HG03575 (cell line): Measurements from ENCODE around the gene CACHD1.
"Not testable (repeated sequence)": the region's sequence is repeated elsewhere in the genome, so short reads cannot be mapped to it uniquely, and the experiment has no call there.

Experiments
- ATAC-seq: cut with Tn5 transposase; IDR thresholded peaks from one replicate; pipeline ENCODE4 v1.9.1; 2021; ENCODE audit not compliant: unreplicated experiment, insufficient number of reproducible peaks, low FRiP score; ENCODE audit errors: extremely low read depth

Gene CACHD1

GRCh38 chr1:64490213-64490818 is 20.4 kb downstream of the CACHD1 start:
- no peak for ATAC-seq

DNA sequence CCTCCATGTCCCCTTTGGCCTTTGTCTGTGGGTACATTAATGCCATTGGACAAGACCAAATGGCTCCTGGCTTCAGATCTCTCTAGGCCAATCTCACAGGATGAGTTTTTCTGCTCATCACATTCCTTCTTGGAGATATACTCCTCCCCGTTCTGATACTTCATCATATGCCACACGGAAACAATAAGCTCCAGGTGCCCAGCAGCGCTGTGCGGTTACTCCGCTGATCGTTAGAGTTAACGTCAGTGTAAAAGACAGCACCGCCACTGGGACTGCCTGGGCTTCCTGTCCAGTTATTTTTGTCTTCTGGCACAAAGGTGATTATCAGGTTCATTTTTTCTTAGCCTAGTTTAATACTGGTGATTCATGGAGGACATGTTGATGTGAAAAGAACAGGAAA is 22.5 kb downstream of the CACHD1 start:
- no peak for ATAC-seq

GRCh38 chr1:64493831-64494230 is 23.9 kb downstream of the CACHD1 start:
- no peak for ATAC-seq

GRCh38 chr1:64494659-64495058 is 24.7 kb downstream of the CACHD1 start:
- ATAC-seq = no peak

DNA sequence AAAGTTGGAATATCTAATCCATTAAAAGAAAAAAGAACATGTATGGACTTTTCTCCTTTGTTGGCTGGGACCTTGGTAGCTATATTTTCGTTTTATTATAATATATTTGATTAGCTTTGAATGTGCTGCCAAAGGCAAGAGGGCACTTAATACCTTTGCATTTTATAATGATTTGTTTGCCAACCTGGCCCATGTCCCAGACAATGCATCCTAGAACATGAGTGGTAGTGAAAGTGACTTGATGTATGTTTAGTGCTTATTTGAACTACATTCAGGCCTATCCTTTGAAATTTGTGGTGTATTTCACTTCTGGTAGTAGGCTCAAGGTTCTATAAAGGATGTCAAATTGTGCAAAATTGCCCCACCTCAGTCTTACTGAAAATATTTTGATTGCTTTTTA is 25.9 kb downstream of the CACHD1 start:
- no peak for ATAC-seq

DNA sequence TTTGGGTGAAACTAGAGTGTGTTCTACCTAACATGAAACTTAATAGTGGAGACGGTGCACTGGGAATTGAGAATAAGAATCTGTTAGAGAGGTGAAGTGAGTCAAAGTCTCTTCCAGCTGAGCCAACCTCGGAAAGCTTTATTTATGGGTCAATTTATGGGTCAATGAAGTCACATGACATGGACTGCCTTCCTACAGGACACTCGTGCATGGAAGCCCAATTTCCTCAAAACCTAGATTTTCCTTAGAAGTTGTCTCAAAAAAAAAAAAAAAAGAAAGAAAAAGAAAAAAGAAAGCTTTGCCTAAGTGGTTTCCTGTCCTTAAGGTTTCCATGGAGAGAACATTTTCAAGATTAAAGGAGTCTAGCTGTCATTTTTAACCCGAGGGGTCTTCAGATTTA is 26.7 kb downstream of the CACHD1 start:
- ATAC-seq = no peak

GRCh38 chr1:64497088-64497883 is 27.4 kb downstream of the CACHD1 start:
- no peak for ATAC-seq

DNA sequence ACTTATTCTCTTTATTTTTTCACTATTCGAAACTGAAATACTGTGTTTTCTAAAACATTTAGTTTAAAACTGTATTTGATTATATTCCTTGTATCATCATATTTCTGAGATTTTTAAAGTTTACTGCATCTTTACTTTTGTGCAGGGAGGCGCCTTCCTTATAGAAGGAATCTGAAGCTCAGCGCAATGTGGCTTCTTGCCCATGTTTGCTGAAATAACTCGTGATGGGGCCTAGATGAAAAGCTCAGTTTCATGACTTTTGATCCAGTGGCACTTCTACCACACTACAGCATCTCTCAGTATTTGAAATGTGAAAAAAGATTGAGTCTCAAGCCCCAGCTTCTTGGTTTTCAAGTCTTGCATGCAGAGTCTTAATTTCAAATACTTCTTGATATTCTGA is 28.4 kb downstream of the CACHD1 start:
- no peak for ATAC-seq

GRCh38 chr1:64499011-64499410 is 29.1 kb downstream of the CACHD1 start:
- no peak for ATAC-seq

GRCh38 chr1:64499966-64500365 is 30.0 kb downstream of the CACHD1 start:
- no peak for ATAC-seq

- ATAC-seq = no peak
Observed at GRCh38 chr1:64502083-64502482, 32.2 kb downstream of the CACHD1 start.

GRCh38 chr1:64502931-64503330 is 33.0 kb downstream of the CACHD1 start:
- no peak for ATAC-seq

GRCh38 chr1:64505232-64505943 is 35.5 kb downstream of the CACHD1 start:
- no peak for ATAC-seq

DNA sequence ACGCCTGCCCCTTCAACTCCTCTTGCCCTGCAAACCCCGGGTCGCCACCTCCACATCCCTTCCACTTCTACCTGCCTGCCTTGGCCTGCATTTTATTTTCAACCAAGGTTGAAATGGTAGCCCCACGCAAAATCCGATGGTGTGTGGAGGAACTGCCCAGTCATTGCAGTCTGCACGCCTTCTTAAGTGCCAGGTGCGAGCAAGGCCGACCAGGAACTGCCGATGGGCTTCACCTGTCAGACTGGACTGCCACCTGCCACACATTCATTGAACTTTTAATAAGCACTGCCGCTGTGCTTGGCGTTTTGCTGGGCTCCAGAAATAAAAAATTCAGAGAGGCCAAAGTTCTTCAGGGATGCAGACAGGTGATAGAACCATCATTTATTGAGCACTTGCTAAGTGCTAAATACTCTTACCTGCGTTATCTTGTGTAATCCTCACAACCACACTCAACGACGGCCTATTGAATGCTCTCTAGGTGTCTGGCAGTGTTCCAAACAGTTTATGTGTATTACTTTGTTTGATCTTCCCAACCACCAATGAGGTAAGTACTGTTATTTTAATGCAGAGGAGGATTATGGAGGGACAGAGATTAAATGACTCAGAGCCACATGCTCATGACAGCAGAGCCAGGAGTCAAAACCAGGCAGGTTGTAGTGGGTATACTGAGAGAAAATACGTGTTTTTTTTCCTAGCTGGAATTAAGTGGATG is 36.2 kb downstream of the CACHD1 start:
- no peak for ATAC-seq

DNA sequence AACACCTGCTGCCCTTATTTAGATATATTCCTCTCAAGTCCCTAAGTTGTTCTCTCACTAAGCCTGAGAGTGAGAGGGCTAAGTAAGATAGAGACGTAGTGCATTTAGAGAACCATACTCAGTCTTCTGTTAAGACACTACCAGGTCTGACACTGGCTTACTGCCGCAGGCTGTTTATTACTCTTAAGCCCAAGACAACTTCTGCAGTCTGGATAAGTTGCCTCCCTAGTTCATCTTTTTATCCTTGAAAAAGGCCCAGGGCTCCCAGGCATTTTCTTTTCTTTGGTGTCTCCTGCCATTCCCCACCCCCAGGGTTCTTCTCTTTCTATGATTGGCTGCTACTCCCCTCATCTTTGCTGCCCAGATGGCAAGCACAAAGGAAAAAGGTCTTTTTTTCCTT is 38.7 kb downstream of the CACHD1 start:
- no peak for ATAC-seq

DNA sequence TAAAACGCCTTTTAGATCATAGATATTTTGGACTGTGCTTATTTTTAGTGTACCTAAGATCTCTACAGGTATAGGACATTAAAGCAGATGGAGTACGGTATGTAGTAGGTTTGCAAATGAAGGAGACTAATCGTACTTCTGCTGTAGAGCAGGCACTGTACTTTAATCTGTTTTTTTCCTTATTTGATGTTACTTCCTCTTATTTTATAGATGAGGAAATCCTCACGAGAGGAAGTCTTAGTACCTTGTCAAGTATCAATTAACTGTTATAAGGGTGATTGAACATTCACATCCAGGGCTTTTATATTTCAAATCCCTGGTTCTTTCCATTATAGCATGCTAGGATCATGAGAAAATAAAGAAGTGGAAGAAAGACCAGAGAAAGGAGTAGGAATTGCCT is 41.1 kb downstream of the CACHD1 start:
- ATAC-seq = no peak

DNA sequence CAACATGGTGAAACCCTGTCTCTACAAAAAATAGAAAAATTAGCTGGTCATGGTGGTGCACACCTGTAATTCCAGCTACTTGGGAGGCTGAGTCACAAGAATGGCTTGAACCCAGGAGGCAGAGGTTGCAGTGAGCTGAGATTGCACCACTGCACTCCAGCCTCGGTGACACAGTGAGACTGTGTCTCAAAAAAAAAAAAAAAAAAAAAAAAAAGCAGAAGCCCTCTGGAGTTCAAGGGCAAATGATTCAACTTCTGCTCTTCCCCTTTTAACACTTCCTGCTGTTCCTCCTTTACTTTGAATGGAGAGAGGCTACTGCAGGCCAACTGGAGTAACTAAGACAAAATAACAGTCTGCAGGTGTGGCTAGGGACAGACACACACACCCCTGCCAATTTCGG is 42.3 kb downstream of the CACHD1 start:
- ATAC-seq = not testable (repeated sequence)

DNA sequence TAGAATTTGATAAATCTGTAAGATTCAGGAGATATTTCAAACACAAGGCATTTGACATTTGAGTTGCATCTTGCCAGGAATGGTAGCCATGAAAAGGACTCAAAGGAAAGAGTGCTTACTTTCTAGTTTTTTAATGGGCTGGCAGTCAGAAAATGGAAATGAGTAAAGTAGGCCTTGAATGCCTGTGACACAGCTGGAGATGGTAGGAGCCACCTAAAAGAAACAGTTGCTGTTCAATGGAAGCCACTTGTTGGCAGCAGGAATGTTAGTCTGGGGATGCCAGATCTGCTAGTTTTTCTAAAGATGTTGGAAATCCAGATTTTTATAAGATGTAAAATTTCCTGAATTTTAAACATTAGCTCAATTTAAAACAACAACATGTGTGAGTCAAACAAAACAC is 43.6 kb downstream of the CACHD1 start:
- ATAC-seq = no peak

DNA sequence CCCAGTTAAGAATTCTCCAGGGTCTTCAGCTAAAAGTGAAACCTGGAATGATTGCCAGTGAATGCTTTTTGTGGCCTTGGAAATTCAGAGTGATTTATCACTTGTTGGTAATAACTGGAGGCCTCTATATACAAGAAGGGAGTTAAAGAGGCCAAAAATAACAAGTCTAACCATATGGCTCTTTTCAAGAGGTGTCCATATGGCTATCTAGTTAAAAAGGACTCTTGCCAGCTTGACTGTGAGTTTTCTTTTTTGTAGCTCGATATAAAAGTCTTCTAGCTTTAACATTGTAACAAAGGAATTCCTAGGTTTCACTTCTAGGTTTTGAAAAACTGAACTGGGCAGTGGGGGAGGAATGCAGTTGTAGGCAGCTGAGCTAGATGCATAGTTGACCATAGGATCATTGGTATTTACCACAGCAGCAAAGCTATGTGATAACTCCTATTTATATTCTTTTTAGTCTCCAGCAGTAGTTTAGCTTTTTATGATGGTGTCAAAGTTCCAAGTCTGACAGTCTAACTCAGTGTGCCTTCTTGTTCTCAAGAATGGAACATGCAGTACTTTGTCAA is 44.4 kb downstream of the CACHD1 start:
- ATAC-seq = no peak
